SK-N-SH treated with all-trans-retinoic acid at 6 μM for 48 hours (cell line): ENCODE results near the gene ODAD2.

Source experiments
- ATAC-seq: fragments of 200-7000 bp; cut with Tn5 transposase; 3 replicates; pipeline ENCODE4 v1.9.1; 2020; ENCODE audit warnings: mild to moderate bottlenecking, moderate library complexity
- BACH2 ChIP-seq: fragments of 250-450 bp; sonication (Bioruptor Pico); IDR thresholded peaks from 2 replicates; pipeline ENCODE4 v1.9.0; 2021; ENCODE audit warnings: mild to moderate bottlenecking, borderline replicate concordance
- CREB5 ChIP-seq: fragments of 250-450 bp; sonication (Bioruptor Pico); IDR thresholded peaks from 2 replicates; pipeline ENCODE4 v1.5.1; 2020; ENCODE audit warnings: low read depth, mild to moderate bottlenecking, moderate library complexity
- CSDC2 ChIP-seq: fragments of 250-450 bp; sonication (Bioruptor Pico); IDR thresholded peaks from 2 replicates; pipeline ENCODE4 v1.5.0; 2020; ENCODE audit warnings: mild to moderate bottlenecking, moderate library complexity
- ESRRG ChIP-seq: fragments of 250-450 bp; sonication (Bioruptor Pico); IDR thresholded peaks from 2 replicates; pipeline ENCODE4 v1.6.1; 2021; ENCODE audit warnings: mild to moderate bottlenecking
- GLIS3 ChIP-seq: fragments of 250-450 bp; sonication (Bioruptor Pico); IDR thresholded peaks from 2 replicates; pipeline ENCODE4 v1.5.0; 2020; ENCODE audit warnings: mild to moderate bottlenecking, moderate library complexity
- OSR1 ChIP-seq: fragments of 250-450 bp; sonication (Bioruptor Pico); IDR thresholded peaks from 2 replicates; pipeline ENCODE4 v1.8.0; 2022; ENCODE audit warnings: moderate library complexity, mild to moderate bottlenecking, inconsistent platforms
- POU6F1 ChIP-seq: fragments of 250-450 bp; sonication (Bioruptor Pico); IDR thresholded peaks from 2 replicates; pipeline ENCODE4 v1.8.0; 2021; ENCODE audit warnings: low read depth, mild to moderate bottlenecking, moderate library complexity, borderline replicate concordance
- PPARA ChIP-seq: fragments of 250-450 bp; sonication (Bioruptor Pico); IDR thresholded peaks from 2 replicates; pipeline ENCODE4 v1.5.0; 2020; ENCODE audit warnings: mild to moderate bottlenecking, borderline replicate concordance
- RARB ChIP-seq: fragments of 250-450 bp; sonication (Bioruptor Pico); IDR thresholded peaks from 2 replicates; pipeline ENCODE4 v1.8.0; 2021; ENCODE audit warnings: mild to moderate bottlenecking, moderate library complexity
- SNAI2 ChIP-seq: fragments of 250-450 bp; sonication (Bioruptor Pico); IDR thresholded peaks from 2 replicates; pipeline ENCODE4 v1.5.0; 2020; ENCODE audit warnings: mild to moderate bottlenecking, moderate library complexity
- TCF4 ChIP-seq: fragments of 250-450 bp; sonication (Bioruptor Pico); IDR thresholded peaks from 2 replicates; pipeline ENCODE4 v1.8.0; 2021; ENCODE audit warnings: mild to moderate bottlenecking, moderate library complexity, borderline replicate concordance
- TOX ChIP-seq: fragments of 250-450 bp; sonication (Bioruptor Pico); IDR thresholded peaks from 2 replicates; pipeline ENCODE4 v1.8.0; 2021; ENCODE audit warnings: mild to moderate bottlenecking, moderate library complexity, borderline replicate concordance
- ZC3H10 ChIP-seq: fragments of 250-450 bp; sonication (Bioruptor Pico); IDR thresholded peaks from 2 replicates; pipeline ENCODE4 v1.5.1; 2021; ENCODE audit warnings: mild to moderate bottlenecking, moderate library complexity
- ZFP30 ChIP-seq: fragments of 450-650 bp; formaldehyde crosslinking; IDR thresholded peaks from 2 replicates; pipeline ENCODE4 v1.5.0; 2022; ENCODE audit warnings: mild to moderate bottlenecking, moderate library complexity
- ZNF565 ChIP-seq: fragments of 450-650 bp; formaldehyde crosslinking; conservative IDR thresholded peaks from 2 replicates; pipeline ENCODE4 v1.5.0; 2020; ENCODE audit warnings: low read depth, mild to moderate bottlenecking, moderate library complexity
- ZNF8 ChIP-seq: fragments of 450-650 bp; formaldehyde crosslinking; IDR thresholded peaks from 2 replicates; pipeline ENCODE4 v1.5.0; 2020; ENCODE audit warnings: mild to moderate bottlenecking, moderate library complexity
- TF ChIP-seq, protein P1 (sequence below): fragments of 250-450 bp; sonication (Bioruptor Pico); IDR thresholded peaks from 2 replicates; pipeline ENCODE4 v1.5.0; 2020; ENCODE audit warnings: mild to moderate bottlenecking, moderate library complexity
- TF ChIP-seq, protein P2 (sequence below): fragments of 250-450 bp; sonication (Bioruptor Pico); IDR thresholded peaks from 2 replicates; pipeline ENCODE4 v1.5.1; 2021; ENCODE audit warnings: mild to moderate bottlenecking, moderate library complexity
- TF ChIP-seq, protein P3 (sequence below): fragments of 250-450 bp; sonication (Bioruptor Pico); IDR thresholded peaks from 2 replicates; pipeline ENCODE4 v1.8.0; 2020; ENCODE audit warnings: mild to moderate bottlenecking, moderate library complexity, borderline replicate concordance

The ODAD2 gene

GRCh38 chr10:27998954-27999275 is at the start of gene ODAD2:
TSS of gene ODAD2 (minus strand) at chr10:27999079. CDS start at chr10:27995142, 3,937 bp downstream.
- ATAC-seq, result no peak
- TF ChIP-seq POU6F1 (CRISPR knock-in tag) (no peak), OSR1 (CRISPR knock-in tag) (no peak), ZFP30 (CRISPR knock-in tag) (no peak), CREB5 (no peak), BACH2 (no peak), SNAI2 (CRISPR knock-in tag) (no peak), ZNF565 (CRISPR knock-in tag) (no peak)

GRCh38 chr10:28047061-28047460 is 48.2 kb upstream of the ODAD2 start:
- ATAC-seq, result no peak
- no peak for TF ChIP-seq CSDC2 (CRISPR knock-in tag)
- no peak for TF ChIP-seq ZNF565 (CRISPR knock-in tag)
- TF ChIP-seq, protein P1, sequence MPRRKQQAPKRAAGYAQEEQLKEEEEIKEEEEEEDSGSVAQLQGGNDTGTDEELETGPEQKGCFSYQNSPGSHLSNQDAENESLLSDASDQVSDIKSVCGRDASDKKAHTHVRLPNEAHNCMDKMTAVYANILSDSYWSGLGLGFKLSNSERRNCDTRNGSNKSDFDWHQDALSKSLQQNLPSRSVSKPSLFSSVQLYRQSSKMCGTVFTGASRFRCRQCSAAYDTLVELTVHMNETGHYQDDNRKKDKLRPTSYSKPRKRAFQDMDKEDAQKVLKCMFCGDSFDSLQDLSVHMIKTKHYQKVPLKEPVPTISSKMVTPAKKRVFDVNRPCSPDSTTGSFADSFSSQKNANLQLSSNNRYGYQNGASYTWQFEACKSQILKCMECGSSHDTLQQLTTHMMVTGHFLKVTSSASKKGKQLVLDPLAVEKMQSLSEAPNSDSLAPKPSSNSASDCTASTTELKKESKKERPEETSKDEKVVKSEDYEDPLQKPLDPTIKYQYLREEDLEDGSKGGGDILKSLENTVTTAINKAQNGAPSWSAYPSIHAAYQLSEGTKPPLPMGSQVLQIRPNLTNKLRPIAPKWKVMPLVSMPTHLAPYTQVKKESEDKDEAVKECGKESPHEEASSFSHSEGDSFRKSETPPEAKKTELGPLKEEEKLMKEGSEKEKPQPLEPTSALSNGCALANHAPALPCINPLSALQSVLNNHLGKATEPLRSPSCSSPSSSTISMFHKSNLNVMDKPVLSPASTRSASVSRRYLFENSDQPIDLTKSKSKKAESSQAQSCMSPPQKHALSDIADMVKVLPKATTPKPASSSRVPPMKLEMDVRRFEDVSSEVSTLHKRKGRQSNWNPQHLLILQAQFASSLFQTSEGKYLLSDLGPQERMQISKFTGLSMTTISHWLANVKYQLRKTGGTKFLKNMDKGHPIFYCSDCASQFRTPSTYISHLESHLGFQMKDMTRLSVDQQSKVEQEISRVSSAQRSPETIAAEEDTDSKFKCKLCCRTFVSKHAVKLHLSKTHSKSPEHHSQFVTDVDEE (CRISPR knock-in tag), result no peak
- TF ChIP-seq ZNF8 (CRISPR knock-in tag), result no peak
- no peak for TF ChIP-seq POU6F1 (CRISPR knock-in tag)
- no peak for TF ChIP-seq TOX (CRISPR knock-in tag)
- TF ChIP-seq TCF4 (CRISPR knock-in tag), result no peak
- TF ChIP-seq CREB5, result no peak
- TF ChIP-seq ZC3H10 (CRISPR knock-in tag), result no peak
- no peak for TF ChIP-seq BACH2
- TF ChIP-seq, protein P2, sequence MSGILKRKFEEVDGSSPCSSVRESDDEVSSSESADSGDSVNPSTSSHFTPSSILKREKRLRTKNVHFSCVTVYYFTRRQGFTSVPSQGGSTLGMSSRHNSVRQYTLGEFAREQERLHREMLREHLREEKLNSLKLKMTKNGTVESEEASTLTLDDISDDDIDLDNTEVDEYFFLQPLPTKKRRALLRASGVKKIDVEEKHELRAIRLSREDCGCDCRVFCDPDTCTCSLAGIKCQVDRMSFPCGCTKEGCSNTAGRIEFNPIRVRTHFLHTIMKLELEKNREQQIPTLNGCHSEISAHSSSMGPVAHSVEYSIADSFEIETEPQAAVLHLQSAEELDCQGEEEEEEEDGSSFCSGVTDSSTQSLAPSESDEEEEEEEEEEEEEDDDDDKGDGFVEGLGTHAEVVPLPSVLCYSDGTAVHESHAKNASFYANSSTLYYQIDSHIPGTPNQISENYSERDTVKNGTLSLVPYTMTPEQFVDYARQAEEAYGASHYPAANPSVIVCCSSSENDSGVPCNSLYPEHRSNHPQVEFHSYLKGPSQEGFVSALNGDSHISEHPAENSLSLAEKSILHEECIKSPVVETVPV (CRISPR knock-in tag), result no peak
- TF ChIP-seq PPARA (CRISPR knock-in tag), result no peak
- no peak for TF ChIP-seq OSR1 (CRISPR knock-in tag)

DNA sequence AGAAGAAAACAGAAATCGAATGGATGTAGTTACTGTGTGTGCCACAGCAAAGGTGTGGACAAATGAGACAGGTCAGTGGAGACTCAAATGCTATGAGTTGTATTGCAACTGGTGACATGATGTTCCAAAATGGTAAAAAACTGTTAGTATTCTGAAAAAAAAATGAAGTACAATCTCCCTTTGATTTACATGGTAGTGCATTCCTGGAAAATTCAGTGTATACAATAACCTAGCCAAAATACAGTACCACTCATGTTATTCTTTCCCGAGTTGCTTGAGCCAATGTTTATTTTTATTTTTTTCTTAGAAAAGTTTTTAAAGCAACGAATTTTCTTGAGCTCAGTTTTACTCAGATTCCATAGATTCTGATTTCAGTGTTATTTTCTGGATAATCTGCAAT is 47.7 kb upstream of the ODAD2 start:
- no peak for ATAC-seq
- TF ChIP-seq, protein P3, sequence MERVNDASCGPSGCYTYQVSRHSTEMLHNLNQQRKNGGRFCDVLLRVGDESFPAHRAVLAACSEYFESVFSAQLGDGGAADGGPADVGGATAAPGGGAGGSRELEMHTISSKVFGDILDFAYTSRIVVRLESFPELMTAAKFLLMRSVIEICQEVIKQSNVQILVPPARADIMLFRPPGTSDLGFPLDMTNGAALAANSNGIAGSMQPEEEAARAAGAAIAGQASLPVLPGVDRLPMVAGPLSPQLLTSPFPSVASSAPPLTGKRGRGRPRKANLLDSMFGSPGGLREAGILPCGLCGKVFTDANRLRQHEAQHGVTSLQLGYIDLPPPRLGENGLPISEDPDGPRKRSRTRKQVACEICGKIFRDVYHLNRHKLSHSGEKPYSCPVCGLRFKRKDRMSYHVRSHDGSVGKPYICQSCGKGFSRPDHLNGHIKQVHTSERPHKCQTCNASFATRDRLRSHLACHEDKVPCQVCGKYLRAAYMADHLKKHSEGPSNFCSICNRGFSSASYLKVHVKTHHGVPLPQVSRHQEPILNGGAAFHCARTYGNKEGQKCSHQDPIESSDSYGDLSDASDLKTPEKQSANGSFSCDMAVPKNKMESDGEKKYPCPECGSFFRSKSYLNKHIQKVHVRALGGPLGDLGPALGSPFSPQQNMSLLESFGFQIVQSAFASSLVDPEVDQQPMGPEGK (CRISPR knock-in tag), result no peak
- TF ChIP-seq TOX (CRISPR knock-in tag), result no peak
- TF ChIP-seq ZC3H10 (CRISPR knock-in tag), result no peak
- no peak for TF ChIP-seq RARB (CRISPR knock-in tag)
- TF ChIP-seq OSR1 (CRISPR knock-in tag), result no peak
- no peak for TF ChIP-seq POU6F1 (CRISPR knock-in tag)
- TF ChIP-seq ZNF8 (CRISPR knock-in tag), result no peak
- TF ChIP-seq GLIS3 (CRISPR knock-in tag), result no peak
- TF ChIP-seq SNAI2 (CRISPR knock-in tag), result no peak
- TF ChIP-seq CREB5, result no peak
- no peak for TF ChIP-seq BACH2
- no peak for TF ChIP-seq ESRRG
- no peak for TF ChIP-seq TCF4 (CRISPR knock-in tag)
- no peak for TF ChIP-seq ZNF565 (CRISPR knock-in tag)
